Measurements from ENCODE around the gene DNAL1. TPM values are rescaled to one million over a fixed set of nuclear protein-coding genes. Genes with fewer than 3 reads are reported as not detected.

The DNAL1 gene
- polyA plus RNA-seq, 2 of the 4 experiments (the other 2 are of a cell fraction): 8.3 to 16.3 TPM

GRCh38 chr14:73633116-73634010 is 11.4 kb upstream of the DNAL1 start:
- Histone ChIP-seq H3K4me3 (peak overlapping the region; percentile 37), H3K27ac (peak overlapping the region; percentile 77 to 78), H3K4me1 (peaks cover 3% of the 10 kb centered on the region; the same call in 1 of the 3 replicates), H3K9me3 (no peaks in the 10 kb centered on the region), H3K4me2 (peak overlapping the region; percentile 84)
- ChIA-PET POLR2A (interaction anchor here (0.9 to 1.1 kb wide), 3 partner anchors 21 to 124 kb away, joined by 3 to 4 read pairs (median 4); partner anchors contain the start of genes ACOT2 and ACOT6), CTCF (interaction anchor here (0.5 to 6.3 kb wide), 49 partner anchors 11 to 787 kb away, joined by 3 to 89 read pairs (median 4); partner anchors contain the start of genes ACOT1, ACOT2, ACOT4 and ACOT6)
- DNase-seq (ENCODE audit: low read depth in 1 of 2, low spot score in 1 of 2): peak; percentile 62 to 77
- 26% methylated on average over 31 of the region's 44 CpGs for WGBS (ENCODE audit: missing lambda C conversion rate)
- peak; percentile 93 to 95 for ATAC-seq
- no peak for FAIRE-seq
- TF ChIP-seq NR3C1 (IDR thresholded peaks at IDR 0.05): no peak
- TF ChIP-seq NPAS2 (CRISPR knock-in tag; IDR thresholded peaks at IDR 0.05; ENCODE audit: borderline replicate concordance): no peak
- TF ChIP-seq PHF8 (IDR thresholded peaks at IDR 0.05; ENCODE audit: borderline replicate concordance, low read depth): no peak
- no peak for TF ChIP-seq ZFP36 (IDR thresholded peaks at IDR 0.05; ENCODE audit: borderline replicate concordance, partially characterized antibody)
- no peak for TF ChIP-seq MAZ (IDR thresholded peaks at IDR 0.05; ENCODE audit: borderline replicate concordance, low read depth, low read length)
- TF ChIP-seq ELK1 (IDR thresholded peaks at IDR 0.05; ENCODE audit: low read depth, low read length): no peak
- no peak for TF ChIP-seq TP53 (CRISPR knock-in tag; IDR thresholded peaks at IDR 0.05)
- TF ChIP-seq KDM1A (IDR thresholded peaks at IDR 0.05; ENCODE audit: low read depth): no peak
- no peak for TF ChIP-seq CBX2 (IDR thresholded peaks at IDR 0.05; ENCODE audit: borderline replicate concordance, low read depth)
- no peak for TF ChIP-seq HDAC2 (IDR thresholded peaks at IDR 0.05)
- TF ChIP-seq USF2 (IDR thresholded peaks at IDR 0.05): peak; percentile 72
- TF ChIP-seq EP300 (IDR thresholded peaks at IDR 0.05): no peak
- TF ChIP-seq PBX3 (IDR thresholded peaks at IDR 0.05): no peak
- no peak for TF ChIP-seq ESRRA (IDR thresholded peaks at IDR 0.05; ENCODE audit: borderline replicate concordance, low read length)
- no peak for TF ChIP-seq REST (IDR thresholded peaks at IDR 0.05)
- TF ChIP-seq HEYL (CRISPR knock-in tag; IDR thresholded peaks at IDR 0.05): no peak
- no peak for TF ChIP-seq FOSL2 (IDR thresholded peaks at IDR 0.05)
- no peak for TF ChIP-seq FOSL2 (CRISPR knock-in tag; IDR thresholded peaks at IDR 0.05)
- no peak for TF ChIP-seq HOXA7 (CRISPR knock-in tag; IDR thresholded peaks at IDR 0.05)
- TF ChIP-seq KDM5A (IDR thresholded peaks at IDR 0.05): peak; percentile 50; the same call in 1 of the 2 replicates
- no peak for TF ChIP-seq NFE2L2 (conservative IDR thresholded peaks at IDR 0.05; ENCODE audit: low read length)
- TF ChIP-seq FOXS1 (CRISPR knock-in tag; IDR thresholded peaks at IDR 0.05): no peak
- TF ChIP-seq EHF (CRISPR knock-in tag; IDR thresholded peaks at IDR 0.05): no peak
- TF ChIP-seq SMC3 (IDR thresholded peaks at IDR 0.05): peak; percentile 88
- TF ChIP-seq MYC (IDR thresholded peaks at IDR 0.05; ENCODE audit: borderline replicate concordance, low read length): no peak
- no peak for TF ChIP-seq RNF2 (IDR thresholded peaks at IDR 0.05; ENCODE audit: borderline replicate concordance, low read depth)
- no peak for TF ChIP-seq ZSCAN20 (CRISPR knock-in tag; IDR thresholded peaks at IDR 0.05)
- no peak for TF ChIP-seq HOXB5 (CRISPR knock-in tag; IDR thresholded peaks at IDR 0.05)
- TF ChIP-seq JUNB (IDR thresholded peaks at IDR 0.05): no peak
- TF ChIP-seq SREBF2 (IDR thresholded peaks at IDR 0.05): no peak
- no peak for TF ChIP-seq HES2 (IDR thresholded peaks at IDR 0.05)
- no peak for TF ChIP-seq POLR2A (IDR thresholded peaks at IDR 0.05; ENCODE audit: low read length)
- no peak for TF ChIP-seq RCOR1 (IDR thresholded peaks at IDR 0.05; ENCODE audit: low read depth, low read length)

Measured in A549 (cell line).